Endodermal cell (in vitro differentiated cells): Measurements from ENCODE around the gene PDYN. TPM values are rescaled to one million over a fixed set of nuclear protein-coding genes. Genes with fewer than 3 reads are reported as not detected.

Experiments
- DNase-seq: peaks from one replicate; pipeline ENCODE4 v3.0.0-alpha.2; 2017
- H3K27ac ChIP-seq: 2 replicates; pipeline ENCODE4 v1.5.1; 2013; ENCODE audit warnings: mild to moderate bottlenecking, low read depth, low read length, moderate library complexity
- H3K27me3 ChIP-seq: 2 replicates; pipeline ENCODE4 v1.6.1; 2013; ENCODE audit warnings: mild to moderate bottlenecking, low read length, moderate library complexity; ENCODE audit not compliant: insufficient read depth, control insufficient read depth, poor library complexity, severe bottlenecking
- H3K36me3 ChIP-seq: 2 replicates; pipeline ENCODE4 v1.7.0; 2013; ENCODE audit warnings: mild to moderate bottlenecking, low read length, moderate library complexity; ENCODE audit not compliant: control insufficient read depth, insufficient read depth
- H3K4me1 ChIP-seq: one replicate; pipeline ENCODE4 v1.7.0; 2013; ENCODE audit warnings: low read length; ENCODE audit not compliant: control insufficient read depth, insufficient read depth
- H3K4me3 ChIP-seq: 2 replicates; pipeline ENCODE4 v1.5.1; 2013; ENCODE audit warnings: mild to moderate bottlenecking, low read length, moderate library complexity
- H3K9ac ChIP-seq: 2 replicates; pipeline ENCODE4 v1.6.1; 2013; ENCODE audit warnings: mild to moderate bottlenecking, low read length, moderate library complexity; ENCODE audit not compliant: poor library complexity, severe bottlenecking; ENCODE audit errors: extremely low read depth
- H3K9me3 ChIP-seq: 2 replicates; pipeline ENCODE4 v1.6.1; 2013; ENCODE audit warnings: mild to moderate bottlenecking, low read length, moderate library complexity; ENCODE audit not compliant: control insufficient read depth
- H3K27ac Mint-ChIP-seq: 2 replicates; pipeline ENCODE4 v1.8.0; 2020; ENCODE audit warnings: mixed read lengths
- H3K27me3 Mint-ChIP-seq: 2 replicates; pipeline ENCODE4 v1.8.0; 2021; ENCODE audit warnings: mild to moderate bottlenecking, mixed read lengths; ENCODE audit not compliant: insufficient read depth
- H3K36me3 Mint-ChIP-seq: 2 replicates; pipeline ENCODE4 v1.8.0; 2020; ENCODE audit warnings: low read depth, mixed read lengths
- H3K4me1 Mint-ChIP-seq: 2 replicates; pipeline ENCODE4 v1.8.0; 2020; ENCODE audit warnings: mixed read lengths
- H3K4me3 Mint-ChIP-seq: 2 replicates; pipeline ENCODE4 v1.8.0; 2020; ENCODE audit warnings: mild to moderate bottlenecking, moderate library complexity, mixed read lengths
- H3K9me3 Mint-ChIP-seq: 2 replicates; pipeline ENCODE4 v1.8.0; 2020; ENCODE audit warnings: mild to moderate bottlenecking, mixed read lengths
- CTCF ChIP-seq: fragments of 200-600 bp; sonication (generic); conservative IDR thresholded peaks from 2 replicates; pipeline ENCODE4 v1.5.0; 2021; ENCODE audit warnings: antibody characterized with exemption, mild to moderate bottlenecking
- WGBS, 2 experiments: methylation state at CpG; one replicate each; pipeline versions ENCODE4 v1.1.5 to v1.1.7; 2013; ENCODE audit warnings: missing lambda C conversion rate in 2 of 2, mixed read lengths in 1 of 2; ENCODE audit not compliant: insufficient coverage in 1 of 2, insufficient read length in 1 of 2; 5-methylcytosine and 5-hydroxymethylcytosine counted together
- total RNA-seq, 2 donors: library from RNA; stranded (reverse); fragmentation: NEBNext Ultra II Directional in 1 of 2; extraction: Animal tissue kit (Norgen Biotek cat#: 25700) in 1 of 2; gene quantifications; 2 replicates in 1 of 2; 3 replicates in 1 of 2; pipeline ENCODE4 v1.2.1, GENCODE V29; 2021

The PDYN gene
- total RNA-seq, 2 donors from 2014 or later, result 0.51 to 0.71 TPM

- H3K9ac ChIP-seq, result no peak overlapping the region
- no peaks in the 10 kb centered on the region for H3K36me3 ChIP-seq
- TF ChIP-seq CTCF, result no peak
- peaks cover 18% of the 10 kb centered on the region for H3K27me3 ChIP-seq
- no peak for DNase-seq
- no peak overlapping the region for H3K4me3 ChIP-seq
- Mint-ChIP-seq H3K27ac (no peak overlapping the region), H3K4me1 (no peaks in the 10 kb centered on the region), H3K36me3 (no peaks in the 10 kb centered on the region), H3K9me3 (no peaks in the 10 kb centered on the region), H3K27me3 (peaks cover 19% of the 10 kb centered on the region), H3K4me3 (no peak overlapping the region)
- 88 to 98% methylated on average over 4 of the region's 4 CpGs for WGBS, 2 experiments
- peaks cover 2% of the 10 kb centered on the region for H3K4me1 ChIP-seq
- H3K27ac ChIP-seq, result no peak overlapping the region
- H3K9me3 ChIP-seq, result no peaks in the 10 kb centered on the region
Observed at GRCh38 chr20:2026514-2026913, 32.7 kb upstream of the PDYN start.

GRCh38 chr20:2026004-2026403 lies 32.1 kb upstream of the PDYN start:
- 89 to 94% methylated on average over 8 to 9 of the region's 9 CpGs for WGBS, 2 experiments
- Mint-ChIP-seq H3K27me3 (peaks cover 20% of the 10 kb centered on the region), H3K27ac (no peak overlapping the region), H3K4me3 (no peak overlapping the region), H3K4me1 (no peaks in the 10 kb centered on the region), H3K36me3 (no peaks in the 10 kb centered on the region), H3K9me3 (no peaks in the 10 kb centered on the region)
- no peak for TF ChIP-seq CTCF
- Histone ChIP-seq H3K9ac (no peak overlapping the region), H3K27me3 (peaks cover 18% of the 10 kb centered on the region), H3K27ac (no peak overlapping the region), H3K36me3 (no peaks in the 10 kb centered on the region), H3K4me3 (no peak overlapping the region), H3K9me3 (no peaks in the 10 kb centered on the region), H3K4me1 (peaks cover 2% of the 10 kb centered on the region)
- no peak for DNase-seq

- no peak overlapping the region for H3K4me3 ChIP-seq
- H3K27me3 Mint-ChIP-seq, result peaks cover 26% of the 10 kb centered on the region
- no peak for DNase-seq
- no peaks in the 10 kb centered on the region for H3K4me1 Mint-ChIP-seq
- H3K9me3 ChIP-seq, result no peaks in the 10 kb centered on the region
- peaks cover 18% of the 10 kb centered on the region for H3K27me3 ChIP-seq
- TF ChIP-seq CTCF, result peak; percentile 40
- no peaks in the 10 kb centered on the region for H3K36me3 Mint-ChIP-seq
- no peaks in the 10 kb centered on the region for H3K4me1 ChIP-seq
- no peak overlapping the region for H3K9ac ChIP-seq
- no peaks in the 10 kb centered on the region for H3K36me3 ChIP-seq
- WGBS, 2 experiments, result 35% methylated on average over 4 of the region's 4 CpGs; no CpG with 5 or more reads in 1 of the 2 experiments
- no peak overlapping the region for H3K27ac Mint-ChIP-seq
- H3K9me3 Mint-ChIP-seq, result no peaks in the 10 kb centered on the region
- no peak overlapping the region for H3K27ac ChIP-seq
- H3K4me3 Mint-ChIP-seq, result no peak overlapping the region
Observed at GRCh38 chr20:2023151-2023550, 29.3 kb upstream of the PDYN start.
